Daoy (cell line): ENCODE measurements around the gene NFIC. TPM values are rescaled to one million over a fixed set of nuclear protein-coding genes. Genes with fewer than 3 reads are reported as not detected.
"Not testable (repeated sequence)": the region's sequence is repeated elsewhere in the genome, so short reads cannot be mapped to it uniquely, and the experiment has no call there.

Experiments
- DNase-seq: peaks from one replicate; pipeline ENCODE4 v3.0.0-alpha.2; 2015; ENCODE audit warnings: low read depth
- total RNA-seq: library from RNA; depleted of rRNA; stranded (reverse); fragments of >200 nt; shearing (Covaris generic); gene quantifications from 2 replicates; pipeline ENCODE4 v1.2.3, GENCODE V29; 2014

Gene NFIC
- total RNA-seq, 1 experiment from 2014 or later, result 20.2 TPM

GRCh38 chr19:3451451-3451866, 85.1 kb downstream of the NFIC start:
- no peak for DNase-seq

DNA sequence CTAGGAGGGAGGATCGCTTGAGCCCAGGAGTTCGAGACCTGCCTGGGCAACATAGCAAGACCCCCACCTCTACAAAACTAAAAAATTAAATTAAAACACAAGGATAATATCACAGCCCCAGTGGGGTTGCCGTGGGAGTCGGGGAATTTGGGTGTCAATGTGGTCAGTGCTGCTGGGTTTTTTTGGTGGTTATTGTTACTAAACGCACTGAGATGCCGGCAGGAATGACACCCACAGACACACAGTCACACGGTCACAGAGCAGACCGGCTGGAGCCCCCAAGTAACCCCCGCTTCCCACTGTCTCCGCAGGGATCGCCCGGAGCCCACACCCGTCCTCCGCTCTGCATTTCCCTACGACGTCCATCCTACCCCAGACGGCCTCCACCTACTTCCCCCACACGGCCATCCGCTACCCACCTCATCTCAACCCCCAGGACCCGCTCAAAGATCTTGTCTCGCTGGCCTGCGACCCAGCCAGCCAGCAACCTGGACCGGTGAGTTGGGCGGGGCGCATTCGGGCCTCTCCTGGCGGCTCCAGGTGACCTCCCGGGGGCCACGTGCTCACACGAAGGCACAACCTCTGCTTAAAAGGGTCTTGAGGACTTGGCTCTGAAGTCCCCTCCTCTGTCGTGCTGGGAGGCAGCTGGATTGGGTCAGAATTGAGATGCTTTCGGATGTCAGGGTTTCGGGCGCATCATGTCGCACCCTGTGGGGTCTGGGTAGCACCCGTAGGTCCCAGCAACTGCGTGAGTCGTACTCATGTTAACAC, 86.0 kb downstream of the NFIC start:
- no peak for DNase-seq

DNA sequence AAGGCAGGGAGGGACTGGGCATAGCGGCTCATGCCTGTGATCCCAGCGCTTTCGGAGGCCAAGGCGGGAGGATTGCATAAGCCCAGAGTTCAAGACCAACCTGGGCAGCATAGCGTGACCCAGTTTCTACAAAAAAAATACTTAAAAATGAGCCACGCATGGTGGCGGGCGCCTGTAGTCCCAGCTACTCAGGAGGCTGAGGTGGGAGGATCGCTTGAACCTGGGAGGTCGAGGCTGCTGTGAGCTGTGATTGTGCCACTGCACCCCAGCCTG, 86.5 kb downstream of the NFIC start:
- not testable (repeated sequence) for DNase-seq

DNA sequence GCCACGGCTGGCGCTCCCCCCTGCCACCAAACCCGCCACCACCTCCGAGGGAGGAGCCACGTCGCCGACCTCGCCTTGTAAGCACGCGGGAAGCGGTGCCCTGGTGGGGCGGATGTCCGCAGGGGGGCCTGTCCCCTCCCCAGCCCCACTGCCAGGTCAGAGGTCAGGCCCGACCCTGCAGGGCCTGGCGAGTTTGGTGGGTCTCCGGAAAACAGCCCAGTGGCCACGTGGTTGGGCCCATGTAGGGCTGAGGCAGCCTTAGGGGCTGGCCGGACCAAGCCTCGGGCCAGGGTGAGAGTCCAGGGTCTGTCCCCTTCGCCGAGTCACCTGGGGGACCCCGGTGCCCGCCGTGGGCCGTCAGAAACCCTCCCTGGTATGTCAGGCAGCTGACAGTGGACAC, 87.5 kb downstream of the NFIC start:
- DNase-seq, result no peak

- no peak for DNase-seq
Measured at GRCh38 chr19:3454656-3455392, 88.4 kb downstream of the NFIC start.

DNA sequence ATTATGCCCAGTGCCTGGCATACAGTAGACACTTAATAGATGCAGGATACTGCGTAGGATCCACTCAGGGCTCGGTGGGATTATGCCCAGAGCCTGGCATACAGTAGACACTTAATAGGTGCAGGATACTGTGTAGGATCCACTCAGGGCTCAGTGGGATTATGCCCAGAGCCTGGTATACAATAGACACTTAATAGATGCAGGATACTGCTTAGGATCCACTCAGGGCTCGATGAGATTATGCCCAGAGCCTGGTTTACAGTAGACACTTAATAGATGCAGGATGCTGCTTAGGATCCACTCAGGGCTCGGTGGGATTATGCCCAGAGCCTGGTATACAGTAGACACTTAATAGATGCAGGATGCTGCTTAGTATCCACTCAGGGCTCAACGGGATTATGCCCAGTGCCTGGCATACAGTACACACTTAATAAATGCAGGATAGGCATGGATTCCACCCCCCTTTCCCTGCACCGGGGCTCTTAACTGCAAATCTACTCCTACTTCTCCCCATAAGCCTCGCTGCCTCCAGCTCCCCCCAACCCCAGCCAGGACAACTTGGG, 89.1 kb downstream of the NFIC start:
- DNase-seq, result no peak

DNA sequence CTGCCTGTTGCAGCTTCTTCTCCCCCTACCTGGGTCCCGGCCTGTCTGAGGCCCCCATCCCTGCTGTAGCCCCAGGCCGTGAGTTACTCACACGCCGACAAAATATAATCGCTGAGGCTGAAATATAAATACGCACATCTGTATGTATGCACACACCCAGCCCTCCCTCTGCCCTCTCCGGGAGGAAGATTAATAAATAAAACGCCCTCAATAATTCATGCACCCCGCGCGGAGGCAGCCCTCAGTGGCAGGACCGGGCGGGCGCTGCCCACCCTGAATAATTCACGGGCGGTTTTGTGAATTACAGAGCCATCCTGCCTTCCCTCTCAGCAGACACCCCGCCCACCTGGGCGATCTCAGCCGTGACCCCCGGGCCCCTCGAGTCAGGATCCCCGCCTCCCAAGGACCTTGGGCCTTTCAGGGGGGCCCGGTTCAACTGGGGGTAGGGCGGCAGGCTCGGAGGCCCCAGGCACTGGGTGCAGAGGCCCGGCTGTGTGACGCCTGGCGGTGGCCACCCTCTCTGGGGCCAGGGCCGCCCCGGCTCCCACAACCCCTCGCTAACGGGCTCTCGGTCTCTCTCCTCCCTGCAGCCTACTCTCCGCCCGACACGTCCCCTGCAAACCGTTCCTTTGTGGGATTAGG, 89.7 kb downstream of the NFIC start:
- DNase-seq, result no peak

GRCh38 chr19:3456925-3457527, 90.6 kb downstream of the NFIC start:
- no peak for DNase-seq

DNA sequence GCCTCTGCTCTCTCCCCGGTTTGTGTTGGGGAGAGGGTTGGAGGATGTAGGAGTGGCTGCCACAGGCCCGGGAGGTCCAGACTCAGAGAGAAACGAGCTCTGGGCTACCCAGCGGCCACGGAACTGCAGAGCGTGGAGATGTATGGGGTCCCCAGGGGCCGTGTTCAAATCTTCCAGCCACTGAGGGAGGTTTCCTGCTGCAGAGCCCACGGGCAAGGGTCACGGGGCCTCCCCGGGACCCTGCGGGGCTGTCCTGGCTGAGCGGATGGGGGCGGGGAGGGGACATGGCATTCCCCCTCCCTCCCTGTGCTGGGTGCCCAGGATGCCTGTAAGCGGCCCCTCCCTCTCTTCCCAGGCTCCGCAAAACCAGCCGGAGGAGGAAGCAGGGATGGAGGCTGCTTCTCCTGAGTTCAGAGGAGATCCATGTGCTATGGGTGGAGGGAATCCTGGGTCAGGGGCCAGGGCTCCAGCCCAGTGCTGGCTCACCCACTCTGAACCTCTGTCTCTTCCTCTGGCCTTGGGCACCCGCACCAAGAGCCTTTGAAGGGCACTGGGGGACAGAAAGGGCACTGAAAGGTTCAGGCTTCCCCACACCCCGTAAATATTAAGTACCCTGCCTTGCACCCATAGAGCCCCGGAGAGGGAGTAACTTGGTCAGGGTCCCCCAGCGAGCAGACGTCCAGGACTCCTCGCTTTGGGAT, 91.3 kb downstream of the NFIC start:
- no peak for DNase-seq

- peak; percentile 47 for DNase-seq
Measured at GRCh38 chr19:3458229-3459088, 92.1 kb downstream of the NFIC start.

GRCh38 chr19:3459089-3459881, 92.9 kb downstream of the NFIC start:
- peak; percentile 89 for DNase-seq

DNA sequence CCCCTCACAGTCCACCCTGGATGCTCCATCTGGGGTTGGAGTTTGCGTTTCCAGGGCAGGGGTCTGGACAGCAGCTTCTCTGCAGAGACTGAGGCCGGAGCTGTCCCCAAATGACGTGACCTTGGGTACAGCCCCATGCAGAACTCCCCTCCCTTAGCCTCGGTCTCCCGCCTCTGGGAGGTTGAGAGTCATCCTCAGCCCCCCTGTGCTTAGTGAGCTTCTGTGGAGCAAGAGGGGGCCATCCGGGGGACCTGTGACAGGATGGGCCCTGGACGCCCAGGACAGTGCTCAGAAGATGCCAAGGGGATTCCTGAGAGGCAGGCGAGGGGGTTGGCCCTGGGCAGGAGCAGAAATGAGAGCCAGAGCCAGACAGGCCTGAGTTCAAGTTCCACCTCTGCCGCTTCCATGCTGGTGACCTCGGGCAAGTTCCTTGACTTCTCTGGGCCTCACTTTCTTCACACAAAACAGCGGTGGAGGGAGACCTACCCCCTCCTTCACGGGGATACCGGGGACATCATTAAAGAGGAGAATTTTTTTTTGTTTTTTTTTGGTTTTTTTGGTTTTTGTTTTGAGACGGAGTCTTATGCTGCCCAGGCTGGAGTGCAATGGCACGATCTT, 93.7 kb downstream of the NFIC start:
- no peak for DNase-seq

- no peak for DNase-seq
Measured at GRCh38 chr19:3462991-3463713, 96.8 kb downstream of the NFIC start.

DNA sequence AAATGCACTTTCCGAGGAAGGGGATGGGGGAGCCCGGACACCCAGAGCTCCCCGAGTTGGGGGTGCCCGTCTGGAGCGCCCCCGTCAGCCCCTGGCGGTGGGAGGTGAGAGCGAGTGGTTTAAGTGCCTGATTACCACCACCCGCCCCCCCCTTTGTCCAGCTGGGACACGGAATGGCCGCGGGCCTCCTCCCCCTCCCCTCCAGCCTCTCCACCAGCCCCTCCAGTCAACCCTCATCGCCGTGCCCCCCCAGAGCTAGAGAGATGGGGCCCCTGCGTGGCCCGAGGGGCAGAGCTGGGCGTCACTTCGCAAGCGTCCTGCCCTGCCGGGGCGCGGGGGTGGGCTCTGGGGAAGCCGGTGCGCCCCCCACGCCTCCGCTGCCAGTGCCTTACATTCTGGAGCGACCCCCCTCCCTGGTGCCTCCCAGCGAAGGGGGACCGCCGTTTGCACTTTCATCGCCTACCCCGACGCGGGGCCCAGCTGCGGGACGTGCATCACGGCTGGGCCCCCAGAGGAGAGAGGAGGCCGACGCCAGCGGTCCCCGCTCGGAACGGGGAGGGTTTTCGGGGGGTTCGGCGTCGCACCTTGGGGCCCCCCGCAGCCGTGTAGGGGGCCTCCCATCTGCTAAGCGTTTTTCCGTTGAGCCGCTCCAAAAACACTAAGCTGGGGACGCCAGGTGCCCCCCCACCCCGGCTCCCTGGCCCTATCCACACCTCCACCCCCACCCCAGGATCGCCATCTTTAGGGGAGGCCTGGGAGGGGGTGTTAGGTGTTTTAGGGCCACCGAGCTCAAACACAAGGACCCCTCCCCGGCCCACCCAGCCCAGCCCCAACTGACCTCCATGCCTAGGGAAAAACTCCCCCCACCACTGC, 97.6 kb downstream of the NFIC start:
- DNase-seq, result no peak

GRCh38 chr19:3464587-3465235, 98.3 kb downstream of the NFIC start:
- no peak for DNase-seq

DNA sequence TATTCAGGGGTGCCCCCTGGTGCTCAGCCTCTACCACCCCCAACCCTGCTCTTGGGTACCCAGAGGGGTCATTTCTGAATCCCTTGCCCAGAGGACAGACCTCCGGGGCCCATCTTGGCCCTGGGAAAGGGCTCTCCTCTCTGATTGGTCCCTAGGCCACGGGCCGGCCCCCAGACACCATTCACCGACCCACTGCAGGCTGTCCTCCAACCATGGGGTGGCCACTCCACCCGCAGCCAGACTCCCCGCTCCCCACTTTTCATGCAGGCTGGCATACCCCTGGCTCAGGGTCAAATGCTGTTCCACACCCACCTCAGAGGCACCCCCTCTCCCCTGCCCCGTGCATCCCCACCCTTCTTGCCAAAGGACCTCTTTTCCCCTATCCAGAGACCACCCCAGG, 99.2 kb downstream of the NFIC start:
- DNase-seq, result no peak

GRCh38 chr19:3466635-3467034, 100.3 kb downstream of the NFIC start:
- DNase-seq, result no peak
